ENCODE data around the gene OR52B2.
"Not testable (repeated sequence)": the region's sequence is repeated elsewhere in the genome, so short reads cannot be mapped to it uniquely, and the experiment has no call there.

Gene OR52B2

DNA sequence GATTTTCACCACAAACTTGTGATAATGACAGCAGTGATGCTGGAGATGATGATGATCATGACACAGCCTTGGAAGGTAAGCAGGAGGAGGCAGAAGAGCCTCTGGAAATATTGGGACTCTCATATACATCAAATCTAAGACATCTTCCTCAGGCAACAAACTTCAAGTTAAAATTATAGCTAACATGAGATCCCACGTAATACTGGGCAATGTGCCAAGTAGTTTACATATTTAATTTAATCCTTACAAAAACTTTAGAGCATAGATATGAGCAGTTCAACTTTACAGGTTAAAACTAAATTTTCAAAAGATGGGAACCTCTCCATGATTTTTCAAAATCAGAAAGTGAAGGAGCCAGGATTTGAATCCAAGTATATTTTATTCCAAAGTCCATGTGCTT, 19.0 kb downstream of the OR52B2 start:
- DNase-seq (ENCODE audit: low spot score) = no peak

- not testable (repeated sequence) for DNase-seq (ENCODE audit: low spot score)
Observed at GRCh38 chr11:6143737-6144136, 26.4 kb downstream of the OR52B2 start.

DNA sequence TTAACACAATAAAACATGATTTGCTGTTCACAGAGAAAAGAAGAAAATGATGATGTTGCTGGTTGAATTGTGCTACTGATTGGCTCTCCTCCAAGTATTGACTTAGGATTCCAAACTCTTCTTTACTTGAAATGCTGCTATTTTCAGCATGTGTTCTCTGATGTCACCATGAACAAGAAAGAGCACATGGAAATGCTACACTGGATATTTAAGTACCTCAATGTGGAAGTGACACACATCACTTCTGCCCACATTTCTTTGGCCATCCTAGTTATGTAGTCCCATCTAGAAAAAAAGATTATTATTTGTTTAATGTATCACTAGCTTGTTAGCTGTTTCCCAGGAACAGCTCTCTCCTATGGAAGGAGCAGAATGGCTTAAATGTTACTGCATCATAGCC, 27.2 kb downstream of the OR52B2 start:
- DNase-seq (ENCODE audit: low spot score) = no peak

DNA sequence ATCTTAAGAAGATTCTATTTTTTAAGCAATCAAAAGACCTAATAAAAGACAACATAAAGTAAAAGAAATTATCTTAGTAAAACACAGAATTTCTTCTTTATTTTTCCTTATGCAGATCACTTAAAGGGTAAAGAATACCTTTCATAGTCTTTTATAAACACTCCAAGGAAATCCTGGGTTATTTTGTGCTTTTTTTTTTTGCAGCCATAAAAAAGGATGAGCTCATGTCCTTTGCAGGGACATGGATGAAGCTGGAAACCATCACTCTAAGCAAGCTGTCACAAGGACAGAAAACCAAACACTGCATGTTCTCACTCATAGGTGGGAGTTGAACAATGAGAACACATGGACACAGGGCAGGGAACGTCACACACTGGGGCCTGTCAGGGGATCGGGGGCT, 34.2 kb downstream of the OR52B2 start:
- not testable (repeated sequence) for DNase-seq (ENCODE audit: low spot score)

GRCh38 chr11:6132431-6132830, 37.7 kb downstream of the OR52B2 start:
- DNase-seq (ENCODE audit: low spot score) = no peak

- DNase-seq (ENCODE audit: low spot score) = no peak
Observed at GRCh38 chr11:6129635-6130034, 40.5 kb downstream of the OR52B2 start.

DNA sequence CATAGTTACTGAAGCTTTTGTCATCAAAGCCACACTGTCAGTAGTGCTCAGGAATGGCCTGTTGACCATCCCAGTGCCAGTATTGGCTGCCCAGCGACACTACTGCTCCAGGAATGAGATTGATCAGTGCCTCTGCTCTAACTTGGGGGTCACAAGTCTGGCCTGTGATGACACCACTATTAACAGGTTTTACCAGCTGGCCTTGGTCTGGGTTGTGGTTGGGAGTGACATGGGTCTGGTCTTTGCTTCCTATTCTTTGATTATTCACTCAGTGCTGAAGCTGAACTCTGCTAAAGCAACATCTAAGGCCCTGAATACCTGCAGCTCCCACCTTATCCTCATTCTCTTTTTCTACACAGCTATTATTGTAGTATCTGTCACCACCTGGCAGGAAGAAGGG, 41.1 kb downstream of the OR52B2 start:
- no peak for DNase-seq (ENCODE audit: low spot score)

DNA sequence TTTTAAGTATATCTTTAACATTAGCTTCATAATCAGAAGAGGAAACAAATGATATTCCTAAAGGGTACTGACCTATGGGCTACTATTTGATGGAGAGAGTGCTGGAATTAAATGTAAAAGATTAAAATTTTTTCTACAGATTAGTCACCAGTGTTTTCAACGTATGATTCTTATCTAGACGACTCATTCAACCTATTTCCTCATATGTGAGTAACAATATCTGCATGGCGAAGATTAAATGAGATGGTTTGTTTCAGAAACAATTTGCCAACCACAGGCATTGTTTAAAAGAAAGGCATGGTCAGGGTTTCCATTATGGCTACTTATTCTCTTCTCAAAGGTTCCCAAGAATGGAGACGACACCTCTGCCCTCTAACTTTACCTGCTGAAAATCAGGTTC, 42.2 kb downstream of the OR52B2 start:
- no peak for DNase-seq (ENCODE audit: low spot score)

- DNase-seq (ENCODE audit: low spot score) = no peak
Observed at GRCh38 chr11:6124245-6124644, 45.9 kb downstream of the OR52B2 start.

Measured in COLO829 (cell line).